Activated CD4-positive, alpha-beta T cell treated with anti-CD3 and anti-CD28 coated beads, Interleukin-2, Interleukin-4, amounts not matched to agents 100 ng/mL and 50 ng/mL, durations not matched to agents 16 hours and 8 hours (primary cell): Measurements from ENCODE around the gene LSM8.
"Not testable (repeated sequence)": the region's sequence is repeated elsewhere in the genome, so short reads cannot be mapped to it uniquely, and the experiment has no call there.

Experiments used
- DNase-seq: peaks from one replicate; pipeline ENCODE4 v3.0.0-alpha.2; 2020; ENCODE audit warnings: low spot score

Gene LSM8

GRCh38 chr7:118214051-118214832 is 30.3 kb downstream of the LSM8 start:
- peak; percentile 65 for DNase-seq

GRCh38 chr7:118214833-118215182 is 30.8 kb downstream of the LSM8 start:
- DNase-seq, result no peak

GRCh38 chr7:118217210-118217619 is 33.3 kb downstream of the LSM8 start:
- DNase-seq, result no peak

DNA sequence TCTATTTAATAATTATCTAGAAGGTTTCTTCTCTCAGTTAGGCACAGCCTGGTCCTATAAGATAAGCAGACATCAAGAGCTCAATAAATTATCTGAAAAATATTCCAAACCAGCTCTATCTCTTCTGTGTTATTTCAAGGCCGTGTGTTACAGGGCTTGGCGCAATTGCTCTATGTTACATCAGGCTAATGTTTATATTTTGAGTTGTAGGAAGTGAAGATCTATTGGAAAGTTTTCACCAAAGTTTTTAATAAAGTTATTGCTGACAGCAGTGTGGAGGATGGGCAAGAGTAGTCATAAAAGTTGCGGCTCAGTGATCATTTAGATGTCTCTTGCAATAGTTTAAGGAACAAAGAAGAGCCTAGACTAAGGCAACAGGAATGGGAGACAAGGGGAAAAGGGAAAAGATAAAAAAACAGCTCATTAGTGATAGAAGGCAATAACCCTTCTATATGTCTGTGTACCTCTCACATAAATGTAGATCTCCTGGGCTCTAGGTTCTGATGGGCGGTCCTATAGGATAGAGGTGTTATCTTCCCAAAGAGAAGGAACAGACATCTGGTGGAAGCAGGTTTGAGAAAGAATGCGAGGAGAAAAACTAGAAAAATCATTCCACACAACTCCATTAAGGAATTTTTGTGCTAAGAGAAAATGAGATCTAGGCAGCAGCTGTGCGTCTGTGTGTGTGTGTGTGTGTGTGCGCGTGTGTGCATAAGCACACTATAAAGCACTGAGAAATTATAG is 34.6 kb downstream of the LSM8 start:
- no peak for DNase-seq

DNA sequence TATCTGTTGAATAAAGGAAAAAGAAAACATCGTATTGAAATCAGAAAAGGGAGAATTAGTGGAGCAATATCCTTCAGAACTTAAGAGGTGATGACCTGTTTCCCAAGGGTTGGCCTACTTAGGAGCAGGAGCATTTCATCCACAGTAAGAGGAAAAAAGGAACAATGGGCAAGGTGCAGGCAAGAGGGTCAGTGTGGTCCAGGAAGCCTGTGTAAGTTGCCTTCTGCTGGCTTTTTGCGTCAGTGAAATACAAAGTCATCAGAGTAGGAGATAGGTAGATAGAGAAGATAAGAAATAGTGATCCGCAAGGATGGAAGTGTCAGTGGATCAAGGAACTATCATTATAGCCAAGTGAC is 35.2 kb downstream of the LSM8 start:
- DNase-seq, result no peak

GRCh38 chr7:118220583-118220982 is 36.6 kb downstream of the LSM8 start:
- no peak for DNase-seq

DNA sequence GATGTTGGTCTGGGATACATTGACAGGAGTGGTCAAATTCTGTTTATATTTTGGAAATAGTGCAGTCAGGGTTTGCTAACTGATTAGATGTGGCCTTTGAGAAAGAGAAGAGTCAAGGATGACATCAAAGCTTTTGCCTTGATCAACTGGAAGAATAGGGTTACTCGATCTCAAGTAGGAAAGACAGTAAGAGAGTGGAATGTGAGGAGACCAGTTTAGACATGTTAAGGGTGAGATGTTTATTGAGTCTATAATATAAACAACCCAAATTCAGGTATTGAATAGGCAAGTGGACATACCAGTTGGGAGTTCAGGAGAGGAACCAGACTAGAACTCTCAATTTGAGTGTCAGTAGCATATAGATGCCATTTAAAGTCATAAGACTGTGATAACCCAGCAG is 38.6 kb downstream of the LSM8 start:
- DNase-seq, result no peak

GRCh38 chr7:118224521-118224920 is 40.6 kb downstream of the LSM8 start, which contains the start of gene ANKRD7:
ANKRD7 (plus strand) TSS chr7:118224704; CDS start chr7:118224831, 127 bp downstream.
- DNase-seq, result no peak

GRCh38 chr7:118232837-118233236 is 48.9 kb downstream of the LSM8 start:
- DNase-seq, result no peak

DNA sequence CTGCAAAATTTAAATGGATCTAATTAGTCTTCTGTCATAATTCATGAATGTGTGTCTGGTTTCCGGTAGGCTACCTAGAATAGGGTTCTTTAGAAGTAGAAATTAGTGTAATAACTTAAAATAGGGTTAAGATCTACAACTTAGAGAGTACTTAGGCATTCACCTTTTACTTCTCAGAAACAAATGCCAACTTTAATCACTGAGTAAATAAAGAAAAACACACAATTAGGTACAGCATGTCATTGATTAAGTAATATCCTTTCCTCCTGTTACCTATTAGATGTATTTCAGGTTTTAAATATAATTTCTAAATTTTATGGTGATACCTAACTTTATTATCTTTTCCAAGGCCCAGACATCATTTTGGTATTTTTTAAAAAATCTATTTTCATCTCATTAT is 49.8 kb downstream of the LSM8 start:
- no peak for DNase-seq

- DNase-seq, result no peak
Observed at GRCh38 chr7:118239014-118239413, 55.0 kb downstream of the LSM8 start.

- DNase-seq, result not testable (repeated sequence)
Observed at GRCh38 chr7:118240320-118240719, 56.4 kb downstream of the LSM8 start.
